Fibroblast of lung (primary cell): Measurements from ENCODE around the gene CORO2B. TPM values are rescaled to one million over a fixed set of nuclear protein-coding genes. Genes with fewer than 3 reads are reported as not detected.

Source experiments
- DNase-seq, 2 donors: peaks; one replicate each; pipeline versions ENCODE4 v3.0.0 to v3.0.0-alpha.2; 2010; ENCODE audit warnings: low read depth in 2 of 2
- H2AFZ ChIP-seq: 2 replicates; pipeline ENCODE4 v1.5.1; 2012; ENCODE audit warnings: low read length, control low read depth, inconsistent platforms
- H3K27ac ChIP-seq: 2 replicates; pipeline ENCODE4 v1.5.1; 2011; ENCODE audit warnings: low read length, control low read depth; ENCODE audit not compliant: insufficient read depth
- H3K27me3 ChIP-seq: 2 replicates; pipeline ENCODE4 v1.5.1; 2011; ENCODE audit warnings: mild to moderate bottlenecking, low read length; ENCODE audit not compliant: control insufficient read depth, insufficient read depth
- H3K36me3 ChIP-seq: 2 replicates; pipeline ENCODE4 v1.5.1; 2011; ENCODE audit warnings: low read length; ENCODE audit not compliant: control insufficient read depth, insufficient read depth
- H3K4me1 ChIP-seq: 2 replicates; pipeline ENCODE4 v1.5.1; 2011; ENCODE audit warnings: low read length; ENCODE audit not compliant: control insufficient read depth, insufficient read depth; ENCODE audit errors: extremely low read depth
- H3K4me2 ChIP-seq: 2 replicates; pipeline ENCODE4 v1.5.1; 2011; ENCODE audit warnings: low read length, control low read depth; ENCODE audit not compliant: insufficient read depth; ENCODE audit errors: extremely low read depth
- H3K4me3 ChIP-seq, 4 experiments: fragments of 200-600 bp in 1 of 4; sonication (generic) in 1 of 4; replicated peaks in 1 of 4; 2 replicates each; pipeline ENCODE4 v1.5.1; 2011 to 2016; ENCODE audit warnings: low read length in 4 of 4, low read depth in 3 of 4, mild to moderate bottlenecking in 3 of 4, control low read depth in 2 of 4, inconsistent platforms in 1 of 4, mixed read lengths in 1 of 4; ENCODE audit not compliant: insufficient read depth in 1 of 4; ENCODE audit errors: control extremely low read depth in 1 of 4
- H3K79me2 ChIP-seq: 2 replicates; pipeline ENCODE4 v1.5.1; 2012; ENCODE audit warnings: mild to moderate bottlenecking, low read length, inconsistent platforms; ENCODE audit not compliant: control insufficient read depth, insufficient read depth
- H3K9ac ChIP-seq: 2 replicates; pipeline ENCODE4 v1.5.1; 2011; ENCODE audit warnings: mild to moderate bottlenecking, low read length, control low read depth; ENCODE audit not compliant: insufficient read depth
- H3K9me3 ChIP-seq: 2 replicates; pipeline ENCODE4 v1.5.1; 2012; ENCODE audit warnings: low read depth, low read length; ENCODE audit not compliant: control insufficient read depth, insufficient read depth
- H4K20me1 ChIP-seq: 2 replicates; pipeline ENCODE4 v1.5.1; 2011; ENCODE audit warnings: low read length; ENCODE audit not compliant: control insufficient read depth, insufficient read depth; ENCODE audit errors: extremely low read depth
- EZH2 ChIP-seq: IDR thresholded peaks from 2 replicates; pipeline ENCODE4 v1.5.1; 2012; ENCODE audit warnings: low read length, control low read depth, mild to moderate bottlenecking; ENCODE audit errors: missing control alignments
- polyA plus RNA-seq, 2 donors: library from polyadenylated mRNA; depleted of rRNA in 1 of 2; stranded (reverse) in 1 of 2; unstranded in 1 of 2; fragments of >200 nt; gene quantifications; 2 replicates each; pipeline ENCODE4 v1.2.1, GENCODE V29; 2011 to 2012; ENCODE audit warnings: missing spikeins in 1 of 2
- total RNA-seq: library from RNA; depleted of rRNA; stranded (reverse); fragments of >200 nt; gene quantifications from 2 replicates; pipeline ENCODE4 v1.2.1, GENCODE V29; 2014
- TF ChIP-seq, protein P1 (sequence below), 2 donors: IDR thresholded peaks in 1 of 2; conservative IDR thresholded peaks in 1 of 2; 1 replicate in 1 of 2; 2 replicates in 1 of 2; pipeline ENCODE4 v1.5.1; 2011 to 2012; ENCODE audit warnings: low read length in 2 of 2, control low read depth in 1 of 2, inconsistent platforms in 1 of 2, low read depth in 1 of 2, mild to moderate bottlenecking in 1 of 2

CORO2B gene
- total and polyA plus RNA-seq, 2 donors (not counting 1 experiment from before 2014, with no cell fraction given), result 17.5 to 25.3 TPM

- no peaks in the 10 kb centered on the region for H3K9me3 ChIP-seq
- TF ChIP-seq, protein P1, sequence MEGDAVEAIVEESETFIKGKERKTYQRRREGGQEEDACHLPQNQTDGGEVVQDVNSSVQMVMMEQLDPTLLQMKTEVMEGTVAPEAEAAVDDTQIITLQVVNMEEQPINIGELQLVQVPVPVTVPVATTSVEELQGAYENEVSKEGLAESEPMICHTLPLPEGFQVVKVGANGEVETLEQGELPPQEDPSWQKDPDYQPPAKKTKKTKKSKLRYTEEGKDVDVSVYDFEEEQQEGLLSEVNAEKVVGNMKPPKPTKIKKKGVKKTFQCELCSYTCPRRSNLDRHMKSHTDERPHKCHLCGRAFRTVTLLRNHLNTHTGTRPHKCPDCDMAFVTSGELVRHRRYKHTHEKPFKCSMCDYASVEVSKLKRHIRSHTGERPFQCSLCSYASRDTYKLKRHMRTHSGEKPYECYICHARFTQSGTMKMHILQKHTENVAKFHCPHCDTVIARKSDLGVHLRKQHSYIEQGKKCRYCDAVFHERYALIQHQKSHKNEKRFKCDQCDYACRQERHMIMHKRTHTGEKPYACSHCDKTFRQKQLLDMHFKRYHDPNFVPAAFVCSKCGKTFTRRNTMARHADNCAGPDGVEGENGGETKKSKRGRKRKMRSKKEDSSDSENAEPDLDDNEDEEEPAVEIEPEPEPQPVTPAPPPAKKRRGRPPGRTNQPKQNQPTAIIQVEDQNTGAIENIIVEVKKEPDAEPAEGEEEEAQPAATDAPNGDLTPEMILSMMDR (conservative IDR thresholded peaks at IDR 0.05 in 1 of 2, IDR thresholded peaks at IDR 0.05 in 1 of 2; ENCODE audit: low read depth in 1 of 2, low read length in 2 of 2), result no peak
- TF ChIP-seq EZH2, result no peak
- no peak overlapping the region for H3K4me3 ChIP-seq
- H3K9ac ChIP-seq, result no peak overlapping the region
- peak overlapping the region; percentile 1 for H3K27ac ChIP-seq
- no peak overlapping the region for H2AFZ ChIP-seq
- H3K4me1 ChIP-seq, result peaks cover 45% of the 10 kb centered on the region
- no peaks in the 10 kb centered on the region for H3K27me3 ChIP-seq
- no peaks in the 10 kb centered on the region for H4K20me1 ChIP-seq
- H3K79me2 ChIP-seq, result peaks cover 95% of the 10 kb centered on the region
- no peak overlapping the region for H3K4me2 ChIP-seq
- H3K36me3 ChIP-seq, result no peaks in the 10 kb centered on the region
- DNase-seq, result no peak
Measured at GRCh38 chr15:68587769-68588385, 9.1 kb downstream of the CORO2B start.

GRCh38 chr15:68589053-68589452, 10.3 kb downstream of the CORO2B start:
- Histone ChIP-seq H2AFZ (no peak overlapping the region), H3K27ac (no peak overlapping the region), H3K36me3 (no peaks in the 10 kb centered on the region), H3K27me3 (no peaks in the 10 kb centered on the region), H3K9me3 (no peaks in the 10 kb centered on the region), H3K9ac (no peak overlapping the region), H3K4me3 (no peak overlapping the region), H3K4me2 (no peak overlapping the region), H3K4me1 (peaks cover 43% of the 10 kb centered on the region), H3K79me2 (peaks cover 95% of the 10 kb centered on the region), H4K20me1 (no peaks in the 10 kb centered on the region)
- peak in 1 of 2 donors; percentile 44 for DNase-seq
- TF ChIP-seq EZH2, result no peak
- TF ChIP-seq, protein P1 (conservative IDR thresholded peaks at IDR 0.05 in 1 of 2, IDR thresholded peaks at IDR 0.05 in 1 of 2; ENCODE audit: low read depth in 1 of 2, low read length in 2 of 2), result no peak

DNA sequence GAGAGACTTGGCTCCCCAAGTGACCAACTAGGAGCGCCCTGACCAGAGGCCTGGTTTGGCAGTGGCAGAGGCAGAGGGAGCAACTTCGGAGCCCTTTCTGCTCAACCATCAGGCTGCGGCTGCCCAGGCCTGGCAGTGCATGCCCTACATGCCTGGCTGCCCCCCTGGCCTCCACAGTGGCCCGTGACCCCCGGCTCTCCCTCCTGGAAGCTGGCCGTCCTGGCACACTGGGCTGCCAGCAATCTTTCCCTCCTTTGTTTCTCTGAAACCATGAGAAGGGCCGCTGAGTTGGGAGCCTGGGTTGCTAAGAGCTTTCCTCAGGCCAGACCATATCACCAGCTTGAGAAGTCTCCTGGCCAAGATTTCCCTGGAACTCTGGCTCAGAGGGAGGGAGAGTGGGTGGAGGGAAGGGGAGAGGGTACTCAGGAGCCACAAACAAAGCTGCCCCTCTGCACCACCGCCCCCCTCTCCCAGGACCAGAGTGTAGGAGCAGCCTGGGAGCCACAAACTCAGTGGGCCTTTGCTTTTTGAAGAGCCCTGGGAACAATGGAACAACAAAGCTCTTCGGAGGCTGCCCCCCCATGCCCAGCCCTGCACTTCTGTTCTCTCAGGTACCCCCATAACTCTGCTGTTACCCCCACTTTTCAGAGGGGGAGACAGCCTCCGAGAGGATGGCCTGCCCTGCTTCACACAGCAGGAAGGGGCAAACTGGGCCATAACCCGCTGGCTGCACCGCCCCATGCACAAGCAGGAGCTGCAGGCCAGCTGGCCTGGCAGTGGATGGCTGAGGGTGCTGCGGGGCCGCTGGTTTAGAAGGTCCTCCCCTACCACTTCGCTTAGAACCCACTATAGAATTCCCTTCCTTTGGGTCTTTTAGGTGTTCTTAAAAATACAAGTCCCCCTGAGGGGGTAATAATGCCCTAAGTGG, 11.3 kb downstream of the CORO2B start:
- no peak overlapping the region for H3K4me3 ChIP-seq
- H3K4me1 ChIP-seq, result peaks cover 43% of the 10 kb centered on the region
- H3K27me3 ChIP-seq, result no peaks in the 10 kb centered on the region
- peak overlapping the region; percentile 17 for H3K4me2 ChIP-seq
- H4K20me1 ChIP-seq, result no peaks in the 10 kb centered on the region
- no peaks in the 10 kb centered on the region for H3K9me3 ChIP-seq
- H3K79me2 ChIP-seq, result peaks cover 95% of the 10 kb centered on the region
- no peak for DNase-seq
- no peak overlapping the region for H3K27ac ChIP-seq
- TF ChIP-seq, protein P1 (conservative IDR thresholded peaks at IDR 0.05 in 1 of 2, IDR thresholded peaks at IDR 0.05 in 1 of 2; ENCODE audit: low read depth in 1 of 2, low read length in 2 of 2), result no peak
- TF ChIP-seq EZH2, result no peak
- H3K9ac ChIP-seq, result no peak overlapping the region
- H2AFZ ChIP-seq, result no peak overlapping the region
- H3K36me3 ChIP-seq, result no peaks in the 10 kb centered on the region
